Karpas-422 (cell line): ENCODE data around the gene CRB2. TPM values are rescaled to one million over a fixed set of nuclear protein-coding genes. Genes with fewer than 3 reads are reported as not detected.

Source experiments
- DNase-seq: peaks from one replicate; pipeline ENCODE4 v3.0.0-alpha.2; 2015
- H2AFZ ChIP-seq: fragments of 200-600 bp; sonication (generic); 2 replicates; pipeline ENCODE4 v1.6.1; 2014; ENCODE audit warnings: antibody characterized with exemption, low read length, mixed read lengths
- H3K27ac ChIP-seq: fragments of 200-600 bp; sonication (generic); 2 replicates; pipeline ENCODE4 v1.5.1; 2014; ENCODE audit warnings: mild to moderate bottlenecking, low read length, moderate library complexity
- H3K27me3 ChIP-seq: fragments of 200-600 bp; sonication (generic); 2 replicates; pipeline ENCODE4 v1.6.1; 2014; ENCODE audit warnings: low read length, mixed read lengths
- H3K36me3 ChIP-seq: fragments of 200-600 bp; sonication (generic); 2 replicates; pipeline ENCODE4 v1.6.1; 2014; ENCODE audit warnings: low read length, mixed read lengths; ENCODE audit not compliant: insufficient read depth
- H3K4me1 ChIP-seq: fragments of 200-600 bp; sonication (generic); 2 replicates; pipeline ENCODE4 v1.6.1; 2014; ENCODE audit warnings: mild to moderate bottlenecking, low read length, mixed read lengths
- H3K4me2 ChIP-seq: fragments of 200-600 bp; sonication (generic); 2 replicates; pipeline ENCODE4 v1.6.1; 2014; ENCODE audit warnings: low read length, low read depth, mild to moderate bottlenecking; ENCODE audit not compliant: poor library complexity, severe bottlenecking
- H3K4me3 ChIP-seq: fragments of 200-600 bp; sonication (generic); 2 replicates; pipeline ENCODE4 v1.5.1; 2014; ENCODE audit warnings: mild to moderate bottlenecking, antibody characterized with exemption, low read length, mixed read lengths
- H3K79me2 ChIP-seq: fragments of 200-600 bp; sonication (generic); 2 replicates; pipeline ENCODE4 v1.6.1; 2014; ENCODE audit warnings: mild to moderate bottlenecking, low read length, mixed read lengths
- H3K9ac ChIP-seq: fragments of 200-600 bp; sonication (generic); 2 replicates; pipeline ENCODE4 v1.6.0; 2014; ENCODE audit warnings: low read length
- H3K9me2 ChIP-seq: fragments of 200-600 bp; sonication (generic), shearing (Covaris generic); replicated peaks from 2 replicates; pipeline ENCODE4 v1.6.0; 2014; ENCODE audit warnings: mild to moderate bottlenecking, low read length, moderate library complexity; ENCODE audit not compliant: insufficient read depth
- H3K9me3 ChIP-seq: fragments of 300-700, 200-600 bp; sonication (generic); 2 replicates; pipeline ENCODE4 v1.6.1; 2014; ENCODE audit warnings: low read length, mixed read lengths
- H4K20me1 ChIP-seq: fragments of 200-600 bp; sonication (generic); 2 replicates; pipeline ENCODE4 v1.6.1; 2014; ENCODE audit warnings: mild to moderate bottlenecking, antibody characterized with exemption, low read length, low read depth; ENCODE audit not compliant: insufficient read depth
- total RNA-seq: library from RNA; depleted of rRNA; stranded (reverse); fragments of >200 nt; shearing (Covaris generic); gene quantifications from 2 replicates; pipeline ENCODE4 v1.2.3, GENCODE V29; 2014; ENCODE audit warnings: low replicate concordance

The CRB2 gene
- total RNA-seq, 1 experiment from 2014 or later, result not detected

GRCh38 chr9:123418506-123418905 is 62.5 kb downstream of the CRB2 start:
- Histone ChIP-seq H3K27ac (no peak overlapping the region), H3K9me3 (no peaks in the 10 kb centered on the region), H4K20me1 (no peaks in the 10 kb centered on the region), H3K9me2 (no peaks in the 10 kb centered on the region), H3K36me3 (no peaks in the 10 kb centered on the region), H2AFZ (no peak overlapping the region), H3K4me3 (no peak overlapping the region), H3K79me2 (no peaks in the 10 kb centered on the region), H3K4me2 (no peak overlapping the region), H3K27me3 (no peaks in the 10 kb centered on the region), H3K4me1 (no peaks in the 10 kb centered on the region), H3K9ac (no peak overlapping the region)
- no peak for DNase-seq

GRCh38 chr9:123419091-123419490 is 63.1 kb downstream of the CRB2 start:
- no peak overlapping the region for H3K4me2 ChIP-seq
- no peaks in the 10 kb centered on the region for H4K20me1 ChIP-seq
- H3K27ac ChIP-seq, result no peak overlapping the region
- DNase-seq, result no peak
- H3K79me2 ChIP-seq, result no peaks in the 10 kb centered on the region
- no peak overlapping the region for H3K9ac ChIP-seq
- no peaks in the 10 kb centered on the region for H3K4me1 ChIP-seq
- no peaks in the 10 kb centered on the region for H3K9me2 ChIP-seq
- no peaks in the 10 kb centered on the region for H3K27me3 ChIP-seq
- H3K9me3 ChIP-seq, result no peaks in the 10 kb centered on the region
- H3K36me3 ChIP-seq, result no peaks in the 10 kb centered on the region
- no peak overlapping the region for H2AFZ ChIP-seq
- no peak overlapping the region for H3K4me3 ChIP-seq

- no peaks in the 10 kb centered on the region for H3K36me3 ChIP-seq
- DNase-seq, result no peak
- no peaks in the 10 kb centered on the region for H3K9me2 ChIP-seq
- H3K79me2 ChIP-seq, result no peaks in the 10 kb centered on the region
- no peak overlapping the region for H3K27ac ChIP-seq
- H2AFZ ChIP-seq, result no peak overlapping the region
- no peak overlapping the region for H3K9ac ChIP-seq
- no peak overlapping the region for H3K4me3 ChIP-seq
- no peaks in the 10 kb centered on the region for H3K4me1 ChIP-seq
- no peaks in the 10 kb centered on the region for H3K27me3 ChIP-seq
- H3K9me3 ChIP-seq, result no peaks in the 10 kb centered on the region
- H4K20me1 ChIP-seq, result no peaks in the 10 kb centered on the region
- no peak overlapping the region for H3K4me2 ChIP-seq
Measured at GRCh38 chr9:123419721-123420591, 64.0 kb downstream of the CRB2 start.

GRCh38 chr9:123420592-123421111 is 64.7 kb downstream of the CRB2 start:
- Histone ChIP-seq H4K20me1 (no peaks in the 10 kb centered on the region), H3K9me3 (no peaks in the 10 kb centered on the region), H3K4me2 (no peak overlapping the region), H3K36me3 (no peaks in the 10 kb centered on the region), H3K4me1 (no peaks in the 10 kb centered on the region), H3K4me3 (no peak overlapping the region), H3K9me2 (no peaks in the 10 kb centered on the region), H3K27ac (no peak overlapping the region), H3K27me3 (no peaks in the 10 kb centered on the region), H3K79me2 (no peaks in the 10 kb centered on the region), H2AFZ (no peak overlapping the region), H3K9ac (no peak overlapping the region)
- DNase-seq, result no peak

- H3K4me1 ChIP-seq, result peaks cover 3% of the 10 kb centered on the region
- no peak overlapping the region for H3K27ac ChIP-seq
- H3K36me3 ChIP-seq, result no peaks in the 10 kb centered on the region
- H3K9me2 ChIP-seq, result no peaks in the 10 kb centered on the region
- H3K4me2 ChIP-seq, result no peak overlapping the region
- H3K9me3 ChIP-seq, result no peaks in the 10 kb centered on the region
- no peaks in the 10 kb centered on the region for H3K27me3 ChIP-seq
- DNase-seq, result no peak
- no peak overlapping the region for H3K4me3 ChIP-seq
- no peak overlapping the region for H2AFZ ChIP-seq
- H3K9ac ChIP-seq, result no peak overlapping the region
- H3K79me2 ChIP-seq, result no peaks in the 10 kb centered on the region
- H4K20me1 ChIP-seq, result no peaks in the 10 kb centered on the region
Measured at GRCh38 chr9:123421186-123421585, 65.2 kb downstream of the CRB2 start.

GRCh38 chr9:123421801-123422455 is 65.9 kb downstream of the CRB2 start:
- Histone ChIP-seq H4K20me1 (no peaks in the 10 kb centered on the region), H3K36me3 (no peaks in the 10 kb centered on the region), H2AFZ (no peak overlapping the region), H3K4me2 (no peak overlapping the region), H3K4me1 (peaks cover 10% of the 10 kb centered on the region), H3K9me2 (no peaks in the 10 kb centered on the region), H3K9me3 (no peaks in the 10 kb centered on the region), H3K27me3 (no peaks in the 10 kb centered on the region), H3K9ac (no peak overlapping the region), H3K4me3 (no peak overlapping the region), H3K27ac (no peak overlapping the region), H3K79me2 (no peaks in the 10 kb centered on the region)
- no peak for DNase-seq

GRCh38 chr9:123422635-123423310 is 66.8 kb downstream of the CRB2 start:
- no peaks in the 10 kb centered on the region for H3K27me3 ChIP-seq
- no peaks in the 10 kb centered on the region for H3K36me3 ChIP-seq
- H4K20me1 ChIP-seq, result no peaks in the 10 kb centered on the region
- no peak overlapping the region for H3K4me3 ChIP-seq
- H3K4me2 ChIP-seq, result no peak overlapping the region
- H3K4me1 ChIP-seq, result peaks cover 19% of the 10 kb centered on the region
- H3K27ac ChIP-seq, result no peak overlapping the region
- no peaks in the 10 kb centered on the region for H3K9me3 ChIP-seq
- no peaks in the 10 kb centered on the region for H3K79me2 ChIP-seq
- H2AFZ ChIP-seq, result no peak overlapping the region
- DNase-seq, result no peak
- no peak overlapping the region for H3K9ac ChIP-seq
- no peaks in the 10 kb centered on the region for H3K9me2 ChIP-seq

GRCh38 chr9:123423311-123423640 is 67.3 kb downstream of the CRB2 start:
- no peak overlapping the region for H3K27ac ChIP-seq
- no peak overlapping the region for H3K4me3 ChIP-seq
- H3K36me3 ChIP-seq, result no peaks in the 10 kb centered on the region
- H3K9me3 ChIP-seq, result no peaks in the 10 kb centered on the region
- H3K9me2 ChIP-seq, result no peaks in the 10 kb centered on the region
- no peak for DNase-seq
- H2AFZ ChIP-seq, result no peak overlapping the region
- no peak overlapping the region for H3K9ac ChIP-seq
- H3K4me2 ChIP-seq, result no peak overlapping the region
- H3K27me3 ChIP-seq, result no peaks in the 10 kb centered on the region
- no peaks in the 10 kb centered on the region for H3K79me2 ChIP-seq
- H4K20me1 ChIP-seq, result no peaks in the 10 kb centered on the region
- peaks cover 24% of the 10 kb centered on the region for H3K4me1 ChIP-seq
